ENCODE data around the gene TBX3.

GRCh38 chr12:114638790-114639435 lies 45.1 kb downstream of the TBX3 start:
- TF ChIP-seq GATA2 (IDR thresholded peaks at IDR 0.05; ENCODE audit: low read depth, low read length), result no peak
- no peak for TF ChIP-seq GATA3 (IDR thresholded peaks at IDR 0.05; ENCODE audit: low read depth, low read length)

Measured in SH-SY5Y (cell line).